GM23248 (cell line): ENCODE measurements around the gene PF4V1. TPM values are rescaled to one million over a fixed set of nuclear protein-coding genes. Genes with fewer than 3 reads are reported as not detected.

Experiments used
- DNase-seq: peaks from one replicate; pipeline ENCODE4 v3.0.0-alpha.2; 2015
- H2AFZ ChIP-seq: fragments of 200-600 bp; sonication (generic); 2 replicates; pipeline ENCODE4 v1.6.1; 2016; ENCODE audit warnings: antibody characterized with exemption
- H3F3A ChIP-seq: fragments of 200-600 bp; sonication (generic); 2 replicates; pipeline ENCODE4 v1.6.1; 2016; ENCODE audit warnings: mild to moderate bottlenecking, antibody characterized with exemption, mixed run types; ENCODE audit not compliant: insufficient read depth
- H3K27ac ChIP-seq: fragments of 200-600 bp; sonication (generic); 2 replicates; pipeline ENCODE4 v1.5.1; 2016; ENCODE audit warnings: mild to moderate bottlenecking
- H3K27me3 ChIP-seq: fragments of 200-600 bp; sonication (generic); replicated peaks from 2 replicates; pipeline ENCODE4 v1.6.1; 2016; ENCODE audit warnings: mild to moderate bottlenecking; ENCODE audit not compliant: insufficient read depth
- H3K36me3 ChIP-seq: fragments of 200-600 bp; sonication (generic); 2 replicates; pipeline ENCODE4 v1.6.1; 2016; ENCODE audit warnings: low read depth, mild to moderate bottlenecking
- H3K4me1 ChIP-seq: fragments of 200-600 bp; sonication (generic); 2 replicates; pipeline ENCODE4 v1.6.1; 2016; ENCODE audit warnings: mild to moderate bottlenecking; ENCODE audit not compliant: insufficient read depth
- H3K4me2 ChIP-seq: fragments of 200-600 bp; sonication (generic); one replicate; pipeline ENCODE4 v1.6.1; 2016; ENCODE audit warnings: mild to moderate bottlenecking; ENCODE audit not compliant: unreplicated experiment
- H3K4me3 ChIP-seq: fragments of 200-600 bp; sonication (generic); 2 replicates; pipeline ENCODE4 v1.5.1; 2016; ENCODE audit warnings: mild to moderate bottlenecking
- H3K79me2 ChIP-seq: fragments of 200-600 bp; sonication (generic); 2 replicates; pipeline ENCODE4 v1.6.1; 2016; ENCODE audit warnings: mild to moderate bottlenecking; ENCODE audit not compliant: insufficient read depth
- H3K9ac ChIP-seq: fragments of 200-600 bp; sonication (generic); 2 replicates; pipeline ENCODE4 v1.6.1; 2016; ENCODE audit warnings: mild to moderate bottlenecking
- H3K9me2 ChIP-seq: fragments of 200-600 bp; sonication (generic); 2 replicates; pipeline ENCODE4 v1.6.1; 2016; ENCODE audit warnings: mixed run types, mild to moderate bottlenecking, moderate library complexity; ENCODE audit not compliant: insufficient read depth
- H3K9me3 ChIP-seq: fragments of 200-600 bp; sonication (generic); one replicate; pipeline ENCODE4 v1.6.1; 2017; ENCODE audit warnings: low read depth
- H4K20me1 ChIP-seq: fragments of 200-600 bp; sonication (generic); 2 replicates; pipeline ENCODE4 v1.6.0; 2016; ENCODE audit not compliant: insufficient read depth
- EZH2 ChIP-seq: fragments of 200-600 bp; sonication (generic); IDR thresholded peaks from 2 replicates; pipeline ENCODE4 v1.6.1; 2018; ENCODE audit warnings: antibody characterized with exemption, mild to moderate bottlenecking; ENCODE audit not compliant: insufficient read depth, poor library complexity, severe bottlenecking
- EZH2phosphoT487 ChIP-seq: fragments of 200-600 bp; sonication (generic); IDR thresholded peaks from 2 replicates; pipeline ENCODE4 v1.6.1; 2018; ENCODE audit warnings: antibody characterized with exemption, moderate library complexity, mild to moderate bottlenecking, low read depth; ENCODE audit not compliant: insufficient read depth
- WGBS, 2 experiments: methylation state at CpG; one replicate each; pipeline ENCODE4 v1.1.6; 2015 to 2017; ENCODE audit warnings: low lambda C conversion rate in 2 of 2, low coverage in 1 of 2; ENCODE audit errors: missing lambda C conversion rate in 2 of 2; 5-methylcytosine and 5-hydroxymethylcytosine counted together
- in situ Hi-C: fragments of 300-500 bp; cut with MboI; formaldehyde crosslinking; loops from 2 replicates; pipeline ENCODE4 v1.15.0; 2020
- polyA plus RNA-seq: library from polyadenylated mRNA; unstranded; fragments of >200 nt; fragmentation: Nextera tagmentation; extraction: Ambion mirVana; gene quantifications from 2 replicates; pipeline ENCODE4 v1.2.1, GENCODE V29; 2016
- total RNA-seq: library from RNA; depleted of rRNA; stranded (reverse); fragments of >200 nt; shearing (Covaris generic); gene quantifications from 2 replicates; pipeline ENCODE4 v1.2.3, GENCODE V29; 2014

PF4V1 gene
- total and polyA plus RNA-seq, 2 experiments from 2014 or later = 8.1 to 13.8 TPM

DNA sequence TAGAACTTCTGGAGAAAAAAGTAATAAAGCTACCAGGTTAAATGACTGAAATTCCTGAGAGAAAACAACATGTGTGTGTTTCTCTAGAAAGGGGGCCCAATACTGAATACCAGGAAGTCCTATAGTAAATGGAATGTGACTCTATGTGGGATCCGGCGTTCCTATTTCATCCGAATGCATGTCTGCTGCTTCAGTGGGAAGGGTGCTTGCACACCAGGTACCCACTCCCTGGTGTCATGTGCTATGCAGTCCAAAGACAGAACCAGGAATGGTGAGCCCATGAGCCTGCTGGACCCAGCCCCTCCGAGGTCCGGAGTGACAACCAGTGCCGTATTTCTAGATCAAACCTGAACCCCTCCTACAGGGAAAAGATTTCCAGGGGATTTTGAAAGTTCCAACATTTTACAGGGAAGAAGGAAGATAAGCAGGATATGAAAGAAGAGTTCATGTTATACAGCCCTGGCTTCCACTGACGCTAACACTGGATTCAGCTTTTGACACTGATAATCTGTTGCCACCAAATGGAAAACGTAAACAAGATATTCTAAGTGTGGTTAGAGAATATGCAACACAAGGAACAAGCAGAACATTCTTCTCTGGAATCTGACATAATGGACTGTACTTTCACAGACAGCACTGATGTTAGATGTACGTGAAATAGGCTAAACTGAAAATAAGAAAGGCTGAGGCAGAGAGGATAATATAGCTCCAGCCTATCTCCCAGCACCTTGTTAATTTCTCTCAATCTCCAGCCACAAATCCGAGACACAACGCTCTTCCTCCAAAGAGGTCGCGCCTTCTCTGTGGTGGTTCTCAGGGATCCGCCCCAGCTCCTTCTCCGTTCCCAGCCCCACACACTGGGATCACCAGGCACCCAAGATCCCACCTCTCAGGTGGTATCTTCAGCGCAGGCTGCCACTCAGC, 15.4 kb downstream of the PF4V1 start:
- peak overlapping the region; percentile 76 for H3K4me2 ChIP-seq
- no peak overlapping the region for H3K27ac ChIP-seq
- H4K20me1 ChIP-seq = no peaks in the 10 kb centered on the region
- no peaks in the 10 kb centered on the region for H3K9me2 ChIP-seq
- no peaks in the 10 kb centered on the region for H3K36me3 ChIP-seq
- no peaks in the 10 kb centered on the region for H3K79me2 ChIP-seq
- in situ Hi-C loops = no loop called here
- no peaks in the 10 kb centered on the region for H3K27me3 ChIP-seq
- H3K9ac ChIP-seq = peak overlapping the region; percentile 67
- H3K4me1 ChIP-seq = no peaks in the 10 kb centered on the region
- H3K4me3 ChIP-seq = peak overlapping the region; percentile 77
- no peaks in the 10 kb centered on the region for H3K9me3 ChIP-seq
- peak overlapping the region; percentile 93 for H2AFZ ChIP-seq
- WGBS, 2 experiments = 52 to 56% methylated on average over 16 of the region's 16 CpGs
- H3F3A ChIP-seq = peaks cover 8% of the 10 kb centered on the region; the same call in 1 of the 2 replicates
- DNase-seq = no peak
- TF ChIP-seq EZH2 (no peak), EZH2phosphoT487 (no peak)

DNA sequence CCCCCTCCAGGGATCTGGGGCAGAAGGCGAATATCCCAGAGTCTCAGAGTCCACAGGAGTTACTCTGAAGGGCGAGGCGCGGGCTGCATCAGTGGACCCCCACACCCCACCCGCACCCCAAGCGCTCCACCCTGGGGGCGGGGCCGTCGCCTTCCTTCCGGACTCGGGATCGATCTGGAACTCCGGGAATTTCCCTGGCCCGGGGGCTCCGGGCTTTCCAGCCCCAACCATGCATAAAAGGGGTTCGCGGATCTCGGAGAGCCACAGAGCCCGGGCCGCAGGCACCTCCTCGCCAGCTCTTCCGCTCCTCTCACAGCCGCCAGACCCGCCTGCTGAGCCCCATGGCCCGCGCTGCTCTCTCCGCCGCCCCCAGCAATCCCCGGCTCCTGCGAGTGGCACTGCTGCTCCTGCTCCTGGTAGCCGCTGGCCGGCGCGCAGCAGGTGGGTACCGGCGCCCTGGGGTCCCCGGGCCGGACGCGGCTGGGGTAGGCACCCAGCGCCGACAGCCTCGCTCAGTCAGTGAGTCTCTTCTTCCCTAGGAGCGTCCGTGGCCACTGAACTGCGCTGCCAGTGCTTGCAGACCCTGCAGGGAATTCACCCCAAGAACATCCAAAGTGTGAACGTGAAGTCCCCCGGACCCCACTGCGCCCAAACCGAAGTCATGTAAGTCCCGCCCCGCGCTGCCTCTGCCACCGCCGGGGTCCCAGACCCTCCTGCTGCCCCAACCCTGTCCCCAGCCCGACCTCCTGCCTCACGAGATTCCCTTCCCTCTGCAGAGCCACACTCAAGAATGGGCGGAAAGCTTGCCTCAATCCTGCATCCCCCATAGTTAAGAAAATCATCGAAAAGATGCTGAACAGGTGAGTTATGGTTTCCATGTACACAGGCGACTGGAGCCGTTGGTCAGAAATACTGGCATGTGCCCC, 16.3 kb downstream of the PF4V1 start, which contains the start of gene CXCL1:
Gene CXCL1 (plus strand): TSS at position 264 of the 926 bp plus-strand sequence. CDS start 78 bp downstream, at position 342.
- no peaks in the 10 kb centered on the region for H3K4me1 ChIP-seq
- TF ChIP-seq EZH2phosphoT487 = no peak
- no peak for TF ChIP-seq EZH2
- no peaks in the 10 kb centered on the region for H3K79me2 ChIP-seq
- H3K27ac ChIP-seq = no peak within 1 kb of the TSS
- peak; percentile 64 for DNase-seq
- H3K36me3 ChIP-seq = no peaks in the 10 kb centered on the region
- 13% methylated on average over 52 to 55 of the region's 61 CpGs for WGBS, 2 experiments
- in situ Hi-C loops = no loop called here
- peak within 1 kb of the TSS; percentile 93 for H2AFZ ChIP-seq
- peak within 1 kb of the TSS; percentile 77 for H3K4me3 ChIP-seq
- no peaks in the 10 kb centered on the region for H4K20me1 ChIP-seq
- H3K9me2 ChIP-seq = no peaks in the 10 kb centered on the region
- H3K4me2 ChIP-seq = peak within 1 kb of the TSS; percentile 76
- H3K27me3 ChIP-seq = no peaks in the 10 kb centered on the region
- H3K9ac ChIP-seq = peak within 1 kb of the TSS; percentile 67
- peaks cover 8% of the 10 kb centered on the region; the same call in 1 of the 2 replicates for H3F3A ChIP-seq
- no peaks in the 10 kb centered on the region for H3K9me3 ChIP-seq

DNA sequence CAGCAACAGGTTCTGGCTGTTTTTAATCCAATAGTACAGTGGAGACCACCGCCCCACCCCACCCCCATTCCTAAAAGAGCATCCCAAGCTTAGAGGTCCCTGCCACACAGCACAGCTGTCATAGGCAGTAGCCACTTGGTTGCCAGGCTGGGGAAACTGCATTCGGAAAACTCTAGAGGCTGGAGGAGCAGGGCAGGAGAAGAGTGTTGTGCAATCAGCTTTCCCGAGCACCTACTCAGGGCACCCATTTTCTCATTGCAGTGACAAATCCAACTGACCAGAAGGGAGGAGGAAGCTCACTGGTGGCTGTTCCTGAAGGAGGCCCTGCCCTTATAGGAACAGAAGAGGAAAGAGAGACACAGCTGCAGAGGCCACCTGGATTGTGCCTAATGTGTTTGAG, 17.2 kb downstream of the PF4V1 start:
- H3K4me3 ChIP-seq = peak overlapping the region; percentile 77
- in situ Hi-C loops = no loop called here
- H3F3A ChIP-seq = peaks cover 11% of the 10 kb centered on the region; the same call in 1 of the 2 replicates
- TF ChIP-seq EZH2 (no peak), EZH2phosphoT487 (no peak)
- no peaks in the 10 kb centered on the region for H3K79me2 ChIP-seq
- no peaks in the 10 kb centered on the region for H3K9me3 ChIP-seq
- H2AFZ ChIP-seq = no peak overlapping the region
- no peak overlapping the region for H3K27ac ChIP-seq
- no peak overlapping the region for H3K9ac ChIP-seq
- no peaks in the 10 kb centered on the region for H3K27me3 ChIP-seq
- no peaks in the 10 kb centered on the region for H3K36me3 ChIP-seq
- H3K4me2 ChIP-seq = peak overlapping the region; percentile 23
- no peak for DNase-seq
- H3K9me2 ChIP-seq = no peaks in the 10 kb centered on the region
- 90 to 93% methylated on average over 3 of the region's 3 CpGs for WGBS, 2 experiments
- H4K20me1 ChIP-seq = no peaks in the 10 kb centered on the region
- peaks cover 4% of the 10 kb centered on the region for H3K4me1 ChIP-seq

DNA sequence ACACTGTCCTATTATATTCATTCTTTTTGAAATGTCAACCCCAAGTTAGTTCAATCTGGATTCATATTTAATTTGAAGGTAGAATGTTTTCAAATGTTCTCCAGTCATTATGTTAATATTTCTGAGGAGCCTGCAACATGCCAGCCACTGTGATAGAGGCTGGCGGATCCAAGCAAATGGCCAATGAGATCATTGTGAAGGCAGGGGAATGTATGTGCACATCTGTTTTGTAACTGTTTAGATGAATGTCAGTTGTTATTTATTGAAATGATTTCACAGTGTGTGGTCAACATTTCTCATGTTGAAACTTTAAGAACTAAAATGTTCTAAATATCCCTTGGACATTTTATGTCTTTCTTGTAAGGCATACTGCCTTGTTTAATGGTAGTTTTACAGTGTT, 17.7 kb downstream of the PF4V1 start:
- Histone ChIP-seq H3K27ac (no peak overlapping the region), H3K79me2 (no peaks in the 10 kb centered on the region), H4K20me1 (no peaks in the 10 kb centered on the region), H3K27me3 (no peaks in the 10 kb centered on the region), H3K4me2 (peak overlapping the region; percentile 23), H3K9ac (no peak overlapping the region), H2AFZ (no peak overlapping the region), H3K4me3 (peak overlapping the region; percentile 77; the same call in 1 of the 2 replicates), H3K4me1 (peaks cover 9% of the 10 kb centered on the region), H3K9me2 (no peaks in the 10 kb centered on the region), H3K36me3 (no peaks in the 10 kb centered on the region), H3K9me3 (no peaks in the 10 kb centered on the region), H3F3A (peaks cover 15% of the 10 kb centered on the region; the same call in 1 of the 2 replicates)
- TF ChIP-seq EZH2phosphoT487 (no peak), EZH2 (no peak)
- 96 to 100% methylated on average over 1 of the region's 1 CpG for WGBS, 2 experiments
- in situ Hi-C loops = no loop called here
- DNase-seq = no peak
